Stimulated activated CD4-positive, alpha-beta T cell treated with anti-CD3 and anti-CD28 coated beads, Interleukin-12 subunit alpha, Interleukin-12 subunit beta, amount 100 ng/mL, for 48 hours (primary cell): ENCODE results near the gene CLSTN3.
"Not testable (repeated sequence)": the region's sequence is repeated elsewhere in the genome, so short reads cannot be mapped to it uniquely, and the experiment has no call there.

Source experiments
- DNase-seq, 3 donors: peaks; one replicate each; pipeline ENCODE4 v3.0.0-alpha.2; 2020; ENCODE audit warnings: low read depth in 2 of 3, low spot score in 1 of 3

The CLSTN3 gene

GRCh38 chr12:7103837-7104584 is 26.2 kb upstream of the CLSTN3 start:
- DNase-seq: no peak

- no peak for DNase-seq
Observed at GRCh38 chr12:7106082-7106481, 24.1 kb upstream of the CLSTN3 start.

- DNase-seq: not testable (repeated sequence)
Observed at GRCh38 chr12:7107181-7107580, 23.0 kb upstream of the CLSTN3 start.

GRCh38 chr12:7107636-7108002 is 22.6 kb upstream of the CLSTN3 start:
- no peak for DNase-seq

- DNase-seq: peak; percentile 59 to 70 (median 66)
Observed at GRCh38 chr12:7108003-7108795, 22.0 kb upstream of the CLSTN3 start.

GRCh38 chr12:7108796-7109571 is 21.2 kb upstream of the CLSTN3 start, which contains the start of gene C1RL:
TSS of gene C1RL (minus strand) at chr12:7109214. CDS start at chr12:7109180, 34 bp downstream.
- peak; percentile 69 to 94 (median 80) for DNase-seq

GRCh38 chr12:7109572-7109920 is 20.6 kb upstream of the CLSTN3 start:
- no peak for DNase-seq

- DNase-seq: no peak
Observed at GRCh38 chr12:7110661-7111060, 19.5 kb upstream of the CLSTN3 start.

- no peak for DNase-seq
Observed at GRCh38 chr12:7112041-7112440, 18.1 kb upstream of the CLSTN3 start.

GRCh38 chr12:7113389-7113871 is 16.7 kb upstream of the CLSTN3 start:
- DNase-seq: peak in 1 of 3 donors; percentile 51

GRCh38 chr12:7114008-7114407 is 16.2 kb upstream of the CLSTN3 start:
- no peak for DNase-seq

GRCh38 chr12:7114851-7115250 is 15.3 kb upstream of the CLSTN3 start:
- no peak for DNase-seq

- no peak for DNase-seq
Observed at GRCh38 chr12:7116196-7116595, 14.0 kb upstream of the CLSTN3 start.

GRCh38 chr12:7116916-7117315 is 13.3 kb upstream of the CLSTN3 start:
- no peak for DNase-seq

- no peak for DNase-seq
Observed at GRCh38 chr12:7117670-7118069, 12.5 kb upstream of the CLSTN3 start.

GRCh38 chr12:7118881-7119280 is 11.3 kb upstream of the CLSTN3 start:
- DNase-seq: no peak

- no peak for DNase-seq
Observed at GRCh38 chr12:7120166-7120565, 10.0 kb upstream of the CLSTN3 start.

GRCh38 chr12:7121324-7121723 is 8.8 kb upstream of the CLSTN3 start:
- DNase-seq: no peak

- no peak for DNase-seq
Observed at GRCh38 chr12:7122811-7123769, 7.1 kb upstream of the CLSTN3 start.

- DNase-seq: no peak
Observed at GRCh38 chr12:7123806-7124522, 6.2 kb upstream of the CLSTN3 start.
